Immature natural killer cell (primary cell): ENCODE data around the gene SERPINA3. TPM values are rescaled to one million over a fixed set of nuclear protein-coding genes. Genes with fewer than 3 reads are reported as not detected.

Experiments used
- DNase-seq, 3 donors: peaks; one replicate each; pipeline ENCODE4 v3.0.0; 2022; ENCODE audit warnings: mixed read lengths in 1 of 3
- H3K27ac Mint-ChIP-seq, 6 donors: one replicate each; pipeline ENCODE4 v1.8.0; 2020; ENCODE audit warnings: mixed read lengths in 6 of 6, mild to moderate bottlenecking in 5 of 6, inconsistent platforms in 4 of 6, moderate library complexity in 3 of 6
- H3K27me3 Mint-ChIP-seq, 3 donors: one replicate each; pipeline ENCODE4 v1.8.0; 2020 to 2021; ENCODE audit warnings: low read depth in 3 of 3, mild to moderate bottlenecking in 3 of 3, mixed read lengths in 3 of 3, moderate library complexity in 3 of 3, inconsistent platforms in 1 of 3
- H3K36me3 Mint-ChIP-seq, 3 donors: one replicate each; pipeline ENCODE4 v1.8.0; 2020; ENCODE audit warnings: mixed read lengths in 3 of 3, inconsistent platforms in 2 of 3, mild to moderate bottlenecking in 2 of 3
- H3K4me1 Mint-ChIP-seq, 2 donors: one replicate each; pipeline ENCODE4 v1.8.0; 2020; ENCODE audit warnings: inconsistent platforms in 2 of 2, mild to moderate bottlenecking in 2 of 2, mixed read lengths in 2 of 2, moderate library complexity in 1 of 2
- H3K4me3 Mint-ChIP-seq, 5 donors: one replicate each; pipeline ENCODE4 v1.8.0; 2020; ENCODE audit warnings: mild to moderate bottlenecking in 5 of 5, mixed read lengths in 5 of 5, inconsistent platforms in 3 of 5, moderate library complexity in 3 of 5
- H3K9me3 Mint-ChIP-seq, 6 donors: one replicate each; pipeline ENCODE4 v1.8.0; 2020; ENCODE audit warnings: mild to moderate bottlenecking in 6 of 6, mixed read lengths in 6 of 6, inconsistent platforms in 4 of 6, moderate library complexity in 3 of 6
- polyA plus RNA-seq, 3 donors: library from polyadenylated mRNA; unstranded; fragments of 300-500 nt; fragmentation: Illumina TruSeq; gene quantifications; one replicate each; pipeline ENCODE4 v1.2.3, GENCODE V29; 2021

The SERPINA3 gene
- polyA plus RNA-seq, 3 donors from 2014 or later, result not detected

- H3K9me3 Mint-ChIP-seq, result no peaks in the 10 kb centered on the region
- H3K27ac Mint-ChIP-seq, result no peak overlapping the region
- H3K4me3 Mint-ChIP-seq, result no peak overlapping the region
- no peaks in the 10 kb centered on the region for H3K36me3 Mint-ChIP-seq
- H3K4me1 Mint-ChIP-seq, result no peaks in the 10 kb centered on the region
- no peak for DNase-seq
- peaks cover 4 to 5% (median 4%) of the 10 kb centered on the region in 3 donors for H3K27me3 Mint-ChIP-seq
These were observed 58.6 kb downstream of the SERPINA3 start for GRCh38 chr14:94670692-94671285.

- no peak overlapping the region for H3K4me3 Mint-ChIP-seq
- H3K4me1 Mint-ChIP-seq, result no peaks in the 10 kb centered on the region
These were observed 59.8 kb downstream of the SERPINA3 start for GRCh38 chr14:94671870-94672444.

GRCh38 chr14:94673071-94673470 is 60.9 kb downstream of the SERPINA3 start:
- no peak overlapping the region for H3K4me3 Mint-ChIP-seq
- no peaks in the 10 kb centered on the region for H3K4me1 Mint-ChIP-seq
- no peak for DNase-seq
- peaks cover 3 to 6% (median 3%) of the 10 kb centered on the region in 3 donors for H3K27me3 Mint-ChIP-seq
- no peaks in the 10 kb centered on the region for H3K36me3 Mint-ChIP-seq
- H3K9me3 Mint-ChIP-seq, result no peaks in the 10 kb centered on the region
- no peak overlapping the region for H3K27ac Mint-ChIP-seq

More at GRCh38 chr14:94671870-94672444, 59.8 kb downstream of the SERPINA3 start:
- peaks cover 4 to 6% (median 5%) of the 10 kb centered on the region in 3 donors for H3K27me3 Mint-ChIP-seq
- H3K36me3 Mint-ChIP-seq, result no peaks in the 10 kb centered on the region
- no peak for DNase-seq
- H3K27ac Mint-ChIP-seq, result no peak overlapping the region
- no peaks in the 10 kb centered on the region for H3K9me3 Mint-ChIP-seq

Other genes with a start within 250 kb of the SERPINA3 start
- not detected for gene SERPINA2, start 245.7 kb upstream of the SERPINA3 start, polyA plus RNA-seq
- gene SERPINA1, start 223.8 kb upstream of the SERPINA3 start, polyA plus RNA-seq, result 1 to 10 TPM; 1.7 to 5.5 (median 3.0) TPM
- gene SERPINA11, start 159.6 kb upstream of the SERPINA3 start, polyA plus RNA-seq, result 1 to 10 TPM in 1 of 3 donors, under 1 TPM in 1, not detected in 1; 0.79 to 1.6 TPM
- gene SERPINA9, start 136.2 kb upstream of the SERPINA3 start, polyA plus RNA-seq, result not detected
- gene SERPINA12, start 102.9 kb upstream of the SERPINA3 start, polyA plus RNA-seq, result not detected
- gene SERPINA4, start 50.9 kb upstream of the SERPINA3 start, polyA plus RNA-seq, result not detected
- gene SERPINA5, start 31.0 kb upstream of the SERPINA3 start, polyA plus RNA-seq, result not detected
- gene GSC, start 157.7 kb downstream of the SERPINA3 start, polyA plus RNA-seq, result not detected